Limb (tissue), 2 donors: Measurements from ENCODE around the gene TAS2R39.

ENCODE experiments used
- DNase-seq, 2 donors: peaks; one replicate each; pipeline ENCODE4 v3.0.0-alpha.2; 2016; ENCODE audit errors: extremely low spot score in 2 of 2

TAS2R39 gene

DNA sequence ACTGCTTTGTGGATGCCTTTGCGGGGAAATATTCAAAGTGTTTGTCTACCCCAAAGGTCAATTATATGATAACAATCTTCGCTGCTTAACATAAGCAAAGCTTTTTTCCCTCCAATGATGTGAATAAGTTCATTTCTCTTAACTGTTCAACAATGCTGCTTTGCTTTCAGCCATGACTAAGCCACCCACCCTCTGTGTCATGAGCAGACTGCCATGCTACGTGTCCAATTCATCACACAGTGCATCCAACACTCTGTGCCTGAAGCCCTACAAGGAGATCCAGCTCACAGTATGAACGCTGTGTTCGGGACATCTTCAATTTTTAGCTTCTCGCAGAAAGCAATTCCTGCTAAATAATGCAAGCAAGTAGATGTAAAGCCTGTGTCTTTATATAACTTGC lies 32.9 kb downstream of the TAS2R39 start:
- no peak for DNase-seq

DNA sequence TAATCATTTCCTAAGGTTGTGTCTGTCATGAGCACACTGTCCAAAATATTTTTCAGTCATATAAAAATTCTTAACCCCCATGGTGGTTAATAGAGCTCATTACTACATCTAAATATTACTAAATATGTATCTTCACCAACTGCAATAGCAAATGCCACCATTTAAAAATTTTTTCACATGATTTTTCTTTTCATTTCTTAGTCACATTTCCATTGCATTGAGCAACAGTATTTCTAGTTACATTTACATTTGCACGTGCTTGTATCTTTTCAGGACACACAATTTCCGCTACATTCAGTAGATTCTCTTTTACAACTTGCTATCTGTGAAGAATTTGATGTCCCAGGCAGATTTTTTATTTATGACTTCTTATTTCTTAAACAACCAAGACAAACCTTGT lies 33.5 kb downstream of the TAS2R39 start:
- DNase-seq: no peak

DNA sequence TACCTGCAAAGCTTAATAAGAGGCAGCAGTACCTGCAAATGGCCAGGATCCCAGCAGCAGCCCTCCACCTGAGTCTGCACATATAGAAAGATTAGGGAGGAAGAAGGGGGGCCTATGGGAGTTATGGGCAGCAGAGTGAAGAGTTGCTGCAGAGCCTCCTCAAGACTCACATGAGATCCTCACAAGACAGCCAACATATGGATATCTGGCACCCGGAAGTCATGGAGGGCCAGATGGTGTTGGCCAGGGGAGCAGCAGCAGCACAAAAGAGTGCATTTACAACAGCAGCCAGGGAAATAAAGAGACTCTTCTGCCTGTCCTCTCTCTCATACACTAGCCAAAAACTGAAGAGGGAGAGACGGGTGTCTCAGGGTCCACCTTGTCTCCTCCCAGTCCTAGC lies 34.6 kb downstream of the TAS2R39 start:
- DNase-seq: no peak

DNA sequence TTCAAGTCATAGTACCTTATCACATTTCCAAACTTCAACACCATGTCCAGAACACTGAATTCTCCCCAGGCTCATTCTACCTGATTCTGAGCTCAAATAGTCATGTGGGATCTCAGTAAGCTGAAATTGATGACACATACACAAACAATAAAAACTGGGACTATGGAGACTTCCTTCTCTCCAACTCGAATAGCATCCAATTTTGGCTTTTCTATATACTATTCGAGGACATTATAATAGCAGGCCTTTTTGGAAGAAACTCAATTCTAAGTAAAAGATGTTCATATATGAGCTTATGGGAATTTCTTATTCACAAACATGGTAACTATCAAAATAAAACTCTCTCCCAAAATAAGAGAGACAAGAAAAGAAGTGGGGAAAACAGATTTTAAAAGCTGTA lies 38.1 kb downstream of the TAS2R39 start:
- DNase-seq: no peak

DNA sequence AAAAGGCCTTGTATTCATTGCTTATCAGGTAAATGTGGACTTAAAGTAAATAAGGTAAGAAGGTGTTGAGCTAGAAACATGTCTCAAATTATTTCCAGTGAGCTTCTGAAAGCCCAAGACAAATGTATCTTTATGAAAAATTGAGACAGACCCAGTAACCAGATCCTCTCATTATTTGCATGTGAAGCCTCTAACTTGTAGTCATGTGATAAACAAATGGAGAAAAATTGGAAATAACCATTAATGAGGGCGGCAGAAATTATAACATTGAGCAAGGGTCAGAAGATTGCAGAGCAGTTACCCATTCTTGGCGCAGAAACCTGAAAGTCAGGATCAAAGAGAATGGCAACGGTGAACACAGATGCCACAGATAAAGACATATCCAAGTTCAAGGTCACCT lies 38.5 kb downstream of the TAS2R39 start, which contains the start of gene TAS2R40:
Gene TAS2R40 (plus strand): TSS at position 301 of the 400 bp plus-strand sequence. CDS start 42 bp downstream, at position 343.
- DNase-seq: no peak

DNA sequence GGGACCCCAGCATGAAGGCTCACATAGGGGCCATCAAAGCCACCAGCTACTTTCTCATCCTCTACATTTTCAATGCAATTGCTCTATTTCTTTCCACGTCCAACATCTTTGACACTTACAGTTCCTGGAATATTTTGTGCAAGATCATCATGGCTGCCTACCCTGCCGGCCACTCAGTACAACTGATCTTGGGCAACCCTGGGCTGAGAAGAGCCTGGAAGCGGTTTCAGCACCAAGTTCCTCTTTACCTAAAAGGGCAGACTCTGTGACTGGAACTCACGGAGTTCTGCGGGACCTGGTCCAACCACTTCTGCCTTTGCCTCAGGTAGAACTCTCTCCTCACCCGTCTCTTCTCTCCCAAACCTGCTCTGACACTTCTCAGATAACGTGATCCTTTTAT lies 39.6 kb downstream of the TAS2R39 start:
- no peak for DNase-seq

DNA sequence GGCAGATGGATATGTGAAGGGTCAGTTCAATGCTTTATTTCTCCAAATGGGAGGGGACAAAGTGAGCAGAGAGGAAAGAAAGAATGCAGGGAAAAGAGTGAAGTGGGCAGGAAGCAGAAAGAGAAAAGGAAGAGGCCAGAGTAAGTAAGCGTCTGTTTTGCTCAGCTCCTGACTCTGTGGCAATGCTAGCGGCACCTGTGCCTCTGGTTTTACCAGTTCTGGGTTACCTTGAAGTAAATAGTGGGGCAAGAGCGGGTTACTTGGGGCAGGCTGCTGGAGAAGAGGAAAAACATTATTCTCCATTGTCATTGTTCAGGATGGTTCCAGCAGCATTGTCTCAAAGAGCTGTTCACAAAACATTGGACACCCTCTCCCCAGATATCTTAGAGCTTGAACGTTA lies 40.6 kb downstream of the TAS2R39 start:
- no peak for DNase-seq

DNA sequence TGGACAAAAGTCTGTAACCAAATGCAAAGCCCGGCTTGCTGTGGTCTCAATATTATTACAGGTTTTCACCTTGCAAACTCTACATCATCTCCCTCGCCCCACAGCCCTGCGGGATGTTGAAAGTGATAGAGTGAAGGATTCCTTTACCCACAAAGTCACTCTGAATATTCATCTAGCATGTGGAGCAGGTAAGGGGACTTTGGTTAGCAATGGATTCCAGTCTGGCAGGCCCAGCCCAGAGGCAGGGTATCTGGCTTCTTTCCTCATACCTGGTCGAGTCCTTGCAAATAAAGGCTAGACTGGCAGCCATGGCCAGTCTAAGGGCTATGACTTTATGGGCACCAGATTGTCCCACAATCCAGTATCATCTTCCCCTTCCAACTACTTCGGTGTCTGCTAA lies 41.8 kb downstream of the TAS2R39 start:
- no peak for DNase-seq

DNA sequence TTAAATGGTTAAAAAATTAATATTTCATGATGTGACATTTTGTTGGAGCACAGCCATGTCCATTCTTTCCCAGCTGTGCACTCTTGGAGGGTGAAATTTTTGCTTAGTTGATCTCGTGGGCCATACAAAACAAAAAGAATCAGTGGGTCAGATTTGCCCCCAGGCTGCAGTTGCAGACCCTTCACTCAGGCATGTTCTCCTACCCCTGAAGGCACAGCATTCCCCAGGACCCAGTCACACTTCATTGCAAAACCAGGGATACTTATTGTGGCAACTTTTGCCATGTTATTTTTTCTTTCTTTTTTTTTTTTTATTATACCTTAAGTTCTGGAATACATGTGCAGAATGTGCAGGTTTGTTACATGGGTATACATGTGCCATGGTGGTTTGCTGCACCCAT lies 44.6 kb downstream of the TAS2R39 start:
- no peak for DNase-seq

DNA sequence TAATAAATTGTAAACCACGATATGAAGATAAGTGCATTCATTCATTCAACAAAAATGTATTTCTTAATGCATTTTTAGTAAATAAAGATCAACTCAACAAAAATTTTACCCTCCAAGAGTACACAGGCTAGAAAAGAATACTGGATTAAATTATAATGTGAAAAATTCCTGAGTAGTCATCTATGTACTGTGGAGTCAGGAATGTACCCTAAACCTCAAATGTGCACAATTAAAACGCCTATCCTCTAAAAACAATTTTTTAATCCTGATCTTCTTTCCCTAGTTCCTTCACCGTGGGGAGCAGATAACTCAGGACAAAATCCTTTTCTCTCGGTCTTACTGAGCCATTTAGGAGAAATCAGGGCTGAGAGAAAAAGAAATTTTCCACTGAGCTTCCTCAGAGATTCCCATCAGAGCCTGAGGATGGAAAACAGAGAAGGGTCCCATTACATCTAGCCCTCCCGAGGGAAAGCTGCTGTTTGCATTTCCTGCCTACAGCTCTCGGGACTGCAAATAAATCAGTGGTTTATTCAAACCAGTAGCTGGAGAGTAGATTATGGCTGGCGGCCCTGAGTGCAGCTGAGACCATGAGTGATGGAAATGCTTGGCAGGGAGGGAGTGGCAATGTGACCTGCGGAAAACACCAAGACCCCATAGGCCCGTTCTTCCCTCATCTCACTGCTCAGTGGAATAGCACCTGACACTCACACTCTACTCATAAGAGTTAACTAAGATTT lies 46.0 kb downstream of the TAS2R39 start:
- DNase-seq: peak in 1 of 2 donors; percentile 62

DNA sequence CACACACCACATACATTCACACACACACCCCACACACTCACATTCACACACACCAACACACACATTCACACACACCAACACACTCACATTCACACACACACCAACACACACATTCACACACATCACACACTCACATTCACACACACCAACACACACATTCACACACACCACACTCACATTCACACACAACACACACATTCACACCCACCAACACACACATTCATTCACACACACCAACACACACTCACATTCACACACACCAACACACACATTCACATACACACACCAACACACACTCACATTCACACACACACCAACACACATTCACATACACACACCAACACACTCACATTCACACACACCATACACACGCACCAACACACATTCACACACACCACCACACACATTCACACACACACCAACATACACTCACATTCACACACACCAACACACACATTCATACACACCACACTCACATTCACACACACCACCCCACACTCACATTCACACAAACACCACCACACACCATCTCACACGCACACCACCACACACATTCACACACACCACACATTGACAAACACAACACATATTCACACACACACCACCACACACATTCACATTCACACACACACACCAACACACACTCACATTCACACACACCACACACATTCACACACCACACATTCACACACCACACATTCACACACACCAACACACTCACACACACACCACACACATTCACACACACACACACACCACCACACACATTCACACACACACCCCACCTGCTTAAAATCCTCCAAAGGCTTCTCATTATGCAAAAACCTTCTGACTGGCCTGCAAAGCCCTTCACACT lies 47.6 kb downstream of the TAS2R39 start:
- no peak for DNase-seq
